GM10266 (cell line): ENCODE measurements around the gene BIRC7.
A peak's percentile ranks its signal among the peaks of the same experiment; 100 is the strongest.
"Not testable (repeated sequence)": the region's sequence is repeated elsewhere in the genome, so short reads cannot be mapped to it uniquely, and the experiment has no call there.

Experiments
- DNase-seq: peaks from one replicate; pipeline ENCODE4 v3.0.0; 2012; ENCODE audit errors: extremely low spot score
- CTCF ChIP-seq: IDR thresholded peaks from 2 replicates; pipeline ENCODE4 v1.5.1; 2012; ENCODE audit warnings: mild to moderate bottlenecking, low read depth; ENCODE audit not compliant: control insufficient read depth, insufficient read depth; ENCODE audit errors: missing control alignments

Gene BIRC7

GRCh38 chr20:63220696-63221399 lies 14.9 kb upstream of the BIRC7 start:
- no peak for TF ChIP-seq CTCF

GRCh38 chr20:63221400-63222053 lies 14.2 kb upstream of the BIRC7 start:
- not testable (repeated sequence) for DNase-seq

More at GRCh38 chr20:63220696-63221399, 14.9 kb upstream of the BIRC7 start:
- no peak for DNase-seq

- no peak for DNase-seq
- TF ChIP-seq CTCF, result no peak
Observed at GRCh38 chr20:63222541-63222940, 13.2 kb upstream of the BIRC7 start.

- DNase-seq, result peak; percentile 68
- TF ChIP-seq CTCF, result peak; percentile 79
Observed at GRCh38 chr20:63223121-63223825, 12.4 kb upstream of the BIRC7 start.

GRCh38 chr20:63223826-63224207 lies 11.9 kb upstream of the BIRC7 start:
- TF ChIP-seq CTCF, result no peak
- DNase-seq, result no peak

GRCh38 chr20:63224412-63225081 lies 11.2 kb upstream of the BIRC7 start:
- DNase-seq, result no peak
- TF ChIP-seq CTCF, result no peak

- no peak for DNase-seq
- TF ChIP-seq CTCF, result no peak
Observed at GRCh38 chr20:63225082-63225454, 10.6 kb upstream of the BIRC7 start.
